K562 (cell line): ENCODE measurements around the gene CCDC88C. TPM values are rescaled to one million over a fixed set of nuclear protein-coding genes. Genes with fewer than 3 reads are reported as not detected.

ENCODE experiments used
- ARID1B ChIP-seq: fragments of 450-650 bp; IDR thresholded peaks from 2 replicates; pipeline ENCODE4 v1.6.1; 2016; ENCODE audit warnings: antibody characterized with exemption, mild to moderate bottlenecking, inconsistent platforms
- ARNT ChIP-seq, 2 experiments: fragments of 450-650 bp; IDR thresholded peaks; 2 replicates each; pipeline ENCODE4 v1.6.1; 2016; ENCODE audit warnings: mild to moderate bottlenecking in 1 of 2
- CSDE1 ChIP-seq, 2 experiments: fragments of 450-650 bp; IDR thresholded peaks; 2 replicates each; pipeline ENCODE4 v1.6.1; 2016; ENCODE audit warnings: mild to moderate bottlenecking in 1 of 2
- ETS2 ChIP-seq: IDR thresholded peaks from 2 replicates; pipeline ENCODE4 v1.6.1; 2016; ENCODE audit warnings: borderline replicate concordance, missing genetic modification characterization, mild to moderate bottlenecking, moderate library complexity, missing compliant biosample characterization; ENCODE audit not compliant: poor library complexity, severe bottlenecking
- ETV1 ChIP-seq: fragments of 450-650 bp; conservative IDR thresholded peaks from 2 replicates; pipeline ENCODE4 v1.6.1; 2016; ENCODE audit warnings: missing genetic modification characterization, control low read depth, low read depth, missing compliant biosample characterization
- FOSL1 ChIP-seq: fragments of 200-800 bp; sonication (Bioruptor generic); conservative IDR thresholded peaks from 2 replicates; pipeline ENCODE4 v1.6.1; 2016; ENCODE audit warnings: missing genetic modification characterization, missing compliant biosample characterization
- FOXA3 ChIP-seq, 2 experiments: fragments of 450-650 bp in 1 of 2; sonication (generic) in 1 of 2; formaldehyde crosslinking; IDR thresholded peaks in 1 of 2; conservative IDR thresholded peaks in 1 of 2; 2 replicates each; pipeline versions ENCODE4 v1.4.0 to v1.8.0; 2020 to 2022; ENCODE audit warnings: mild to moderate bottlenecking in 2 of 2, missing genetic modification reagents in 1 of 2
- GMEB1 ChIP-seq: fragments of 250-450 bp; sonication (Bioruptor Pico); IDR thresholded peaks from 2 replicates; pipeline ENCODE4 v1.4.0; 2020; ENCODE audit warnings: mild to moderate bottlenecking
- HBP1 ChIP-seq: fragments of 450-650 bp; formaldehyde crosslinking; IDR thresholded peaks from 2 replicates; pipeline ENCODE4 v1.4.0; 2022; ENCODE audit warnings: missing genetic modification characterization
- HDAC6 ChIP-seq: IDR thresholded peaks from 2 replicates; pipeline ENCODE4 v1.6.1; 2012; ENCODE audit warnings: low read depth, mild to moderate bottlenecking, control low read depth, inconsistent platforms, low read length, moderate library complexity
- KDM1A ChIP-seq, 2 experiments: fragments of 450-650 bp; IDR thresholded peaks; 2 replicates each; pipeline ENCODE4 v1.6.1; 2016; ENCODE audit warnings: mild to moderate bottlenecking in 2 of 2
- MBD2 ChIP-seq: sonication (generic); IDR thresholded peaks from 2 replicates; pipeline ENCODE4 v1.6.1; 2016; ENCODE audit warnings: low read depth, borderline replicate concordance
- POLR2AphosphoS5 ChIP-seq: IDR thresholded peaks from 2 replicates; pipeline ENCODE4 v1.6.1; 2011; ENCODE audit warnings: mild to moderate bottlenecking, low read depth, low read length, moderate library complexity; ENCODE audit not compliant: control insufficient read depth, insufficient read depth
- PTTG1 ChIP-seq: fragments of 450-650 bp; IDR thresholded peaks from 2 replicates; pipeline ENCODE4 v1.6.1; 2016; ENCODE audit warnings: low read depth, mild to moderate bottlenecking, missing genetic modification characterization, missing compliant biosample characterization
- SP1 ChIP-seq: sonication (generic); formaldehyde crosslinking; IDR thresholded peaks from 2 replicates; pipeline ENCODE4 v1.8.1; 2022; ENCODE audit warnings: mild to moderate bottlenecking, missing genetic modification reagents
- TAL1 ChIP-seq: fragments of 450-650 bp; IDR thresholded peaks from 2 replicates; pipeline ENCODE4 v1.6.1; 2016; ENCODE audit warnings: mild to moderate bottlenecking
- ZNF134 ChIP-seq: fragments of 250-450 bp; sonication (Bioruptor Pico); conservative IDR thresholded peaks from 2 replicates; pipeline ENCODE4 v1.4.0; 2020
- ZNF239 ChIP-seq: fragments of 250-450 bp; sonication (Bioruptor Pico); IDR thresholded peaks from 2 replicates; pipeline ENCODE4 v1.4.0; 2020; ENCODE audit warnings: mild to moderate bottlenecking
- ZNF253 ChIP-seq: fragments of 250-450 bp; sonication (Bioruptor Pico); conservative IDR thresholded peaks from 2 replicates; pipeline ENCODE4 v1.6.1; 2021; ENCODE audit warnings: mild to moderate bottlenecking
- ZNF280B ChIP-seq: fragments of 250-450 bp; sonication (Bioruptor Pico); IDR thresholded peaks from 2 replicates; pipeline ENCODE4 v1.5.1; 2021; ENCODE audit warnings: mild to moderate bottlenecking
- ZNF311 ChIP-seq: fragments of 250-450 bp; sonication (Bioruptor Pico); IDR thresholded peaks from 2 replicates; pipeline ENCODE4 v1.4.0; 2020; ENCODE audit warnings: mild to moderate bottlenecking, moderate library complexity
- ZNF696 ChIP-seq: fragments of 250-450 bp; sonication (Bioruptor Pico); conservative IDR thresholded peaks from 2 replicates; pipeline ENCODE4 v1.4.0; 2020; ENCODE audit warnings: mild to moderate bottlenecking, moderate library complexity
- ZNF740 ChIP-seq, 3 experiments: fragments of 200-800 bp in 1 of 3; sonication (Bioruptor generic) in 1 of 3; sonication (generic) in 1 of 3; formaldehyde crosslinking in 1 of 3; IDR thresholded peaks; 2 replicates each; pipeline versions ENCODE4 v1.6.1 to v1.8.0; 2016 to 2022; ENCODE audit warnings: mild to moderate bottlenecking in 2 of 3, missing compliant biosample characterization in 2 of 3, missing genetic modification characterization in 2 of 3, missing genetic modification reagents in 1 of 3
- ZNF75A ChIP-seq: fragments of 450-650 bp; formaldehyde crosslinking; IDR thresholded peaks from 2 replicates; pipeline ENCODE4 v1.4.0; 2020; ENCODE audit warnings: mild to moderate bottlenecking
- polyA plus RNA-seq, 8 experiments: library from polyadenylated mRNA; depleted of rRNA in 4 of 8; stranded (reverse) in 5 of 8; unstranded in 3 of 8; fragments of >200 nt; fragmentation: Nextera tagmentation in 2 of 8; fragmentation: Illumina TruSeq in 1 of 8; extraction: Ambion mirVana in 2 of 8; extraction: Trizol in 1 of 8; gene quantifications; 2 replicates each; pipeline versions ENCODE4 v1.2.1 to v1.2.3, GENCODE V29; 2011 to 2014; ENCODE audit warnings: inconsistent platforms in 1 of 8, missing spikeins in 1 of 8
- total RNA-seq, 7 experiments: library from RNA; depleted of rRNA in 6 of 7; stranded (reverse); fragments of >200 nt in 6 of 7; fragmentation: Illumina TruSeq in 2 of 7; extraction: Trizol in 2 of 7; gene quantifications; 2 replicates each; pipeline versions ENCODE4 v1.2.1 to v1.2.3, GENCODE V29; 2011 to 2021; ENCODE audit warnings: low replicate concordance in 1 of 7

CCDC88C gene
- total and polyA plus RNA-seq, 9 of the 15 experiments (the other 6 are each of a cell fraction or from before 2014, with no cell fraction given): 0.62 to 22.5 (median 10.7) TPM

GRCh38 chr14:91267965-91268437 lies 149.6 kb downstream of the CCDC88C start (continued):
- TF ChIP-seq ZNF740 (CRISPR knock-in tag; IDR thresholded peaks at IDR 0.05) (no peak), ZNF740 (tag; IDR thresholded peaks at IDR 0.05) (peak in 1 of 2 experiments; percentile 97; a peak in 2 of 4 replicates), SP1 (CRISPR knock-in tag) (peak; percentile 43), ZNF696 (CRISPR knock-in tag) (0 out of 2 replicates have a peak, but pooled peaks have one; percentile 70), ZNF253 (CRISPR knock-in tag) (0 out of 2 replicates have a peak, but pooled peaks have one; percentile 55), ZNF311 (peak; percentile 99), KDM1A (IDR thresholded peaks at IDR 0.05) (peak; percentile 46 to 54), HBP1 (CRISPR knock-in tag) (peak; percentile 95), TAL1 (peak; percentile 92), ZNF75A (peak; percentile 72), MBD2 (peak; percentile 16; the same call in 1 of the 2 replicates), ZNF280B (CRISPR knock-in tag) (peak; percentile 69; the same call in 1 of the 2 replicates), HDAC6 (no peak), GMEB1 (CRISPR knock-in tag) (peak; percentile 56), FOSL1 (tag) (peak; percentile 88), ARID1B (peak; percentile 97), POLR2AphosphoS5 (peak; percentile 77), ZNF134 (CRISPR knock-in tag) (peak; percentile 90), PTTG1 (tag) (peak; percentile 92), ARNT (IDR thresholded peaks at IDR 0.05) (no peak), FOXA3 (CRISPR knock-in tag; conservative IDR thresholded peaks at IDR 0.05 in 1 of 2, IDR thresholded peaks at IDR 0.05 in 1 of 2) (peak; percentile 92 to 94), ETV1 (tag) (peak; percentile 61), ZNF239 (CRISPR knock-in tag) (peak; percentile 92), CSDE1 (IDR thresholded peaks at IDR 0.05) (0 out of 4 replicates have a peak, but pooled peaks of 1 of the 2 experiments have one; percentile 36), ETS2 (tag) (peak; percentile 84)
